ENCODE results near the gene LCN15.
A peak's percentile ranks its signal among the peaks of the same experiment; 100 is the strongest.
"Not testable (repeated sequence)": the region's sequence is repeated elsewhere in the genome, so short reads cannot be mapped to it uniquely, and the experiment has no call there.

LCN15 gene

DNA sequence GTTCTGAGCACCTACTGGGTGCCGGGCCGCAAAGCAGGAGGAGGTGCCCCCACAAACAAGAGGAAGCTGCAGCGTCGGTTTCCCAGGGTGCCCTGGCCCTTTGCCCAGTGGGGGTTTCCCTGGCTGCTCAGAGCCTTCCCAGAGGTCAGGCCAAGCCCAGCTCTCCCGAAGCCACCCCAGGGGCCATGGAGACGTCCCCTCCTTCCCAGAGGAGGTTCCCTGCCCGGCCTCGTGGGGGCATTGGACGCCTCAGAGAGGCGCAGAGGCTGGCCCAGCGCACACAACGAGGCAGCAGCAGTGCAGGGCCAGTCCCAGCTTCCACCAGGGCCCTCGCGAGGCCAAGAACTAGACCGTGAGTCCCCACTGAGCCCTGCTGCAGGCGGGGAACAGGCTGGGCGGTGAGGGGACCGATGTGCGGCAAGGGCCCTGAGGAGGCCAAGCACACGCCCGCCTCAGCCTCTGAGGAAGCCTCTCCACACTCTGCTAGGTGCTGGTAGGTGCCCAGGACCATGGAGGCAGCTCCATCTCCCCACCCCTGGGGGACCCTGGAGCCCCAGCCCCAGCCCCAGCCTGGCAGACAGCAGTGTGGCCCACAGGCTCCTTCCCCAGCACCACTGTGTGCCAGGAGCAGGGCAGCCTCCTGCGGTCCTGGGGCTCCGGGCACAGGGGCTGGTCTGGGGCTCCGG is 45.0 kb downstream of the LCN15 start:
- peak in 1 of 2 donors; percentile 41 for DNase-seq

DNA sequence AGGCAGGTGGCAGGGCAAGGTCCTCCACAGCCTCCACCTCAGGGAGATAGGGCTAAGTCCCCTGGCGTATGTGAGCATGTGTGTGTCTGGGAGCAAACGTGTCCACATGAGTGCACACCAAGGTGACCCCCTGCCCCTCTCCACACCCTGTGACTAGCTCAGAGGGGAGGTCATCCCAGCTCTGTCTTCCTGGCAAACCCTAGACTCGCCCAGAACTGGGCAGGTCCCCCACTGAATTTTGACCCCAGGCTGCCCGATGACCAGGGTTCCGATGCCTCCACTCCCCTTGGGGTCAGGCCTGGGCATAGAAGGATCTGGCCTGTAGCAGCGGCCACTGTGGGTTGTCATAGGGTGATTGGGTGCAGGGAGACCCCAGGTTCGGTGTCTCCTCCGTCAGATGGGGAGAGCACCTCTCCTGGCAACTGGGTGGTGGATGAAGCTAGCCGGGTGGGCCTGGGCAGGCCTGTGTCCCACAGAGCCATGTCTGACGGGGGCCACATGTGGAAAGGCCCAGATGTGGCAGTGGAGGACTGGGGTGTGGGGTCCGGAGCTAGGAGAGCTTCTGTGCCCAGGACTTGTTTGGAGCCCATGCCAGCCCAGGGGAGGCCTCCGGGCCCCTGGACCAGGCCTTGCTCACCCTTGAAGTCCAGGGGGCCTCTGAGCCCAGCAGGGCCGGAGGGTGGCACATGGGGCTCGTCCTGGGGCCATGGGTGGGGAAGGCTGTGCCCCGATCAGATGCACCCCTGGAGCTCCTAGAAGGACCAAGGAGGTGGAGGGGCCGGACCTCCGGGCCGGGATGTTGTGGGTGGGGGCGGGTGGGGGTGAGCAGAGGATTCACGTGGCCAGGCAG is 45.7 kb downstream of the LCN15 start:
- no peak for DNase-seq

DNA sequence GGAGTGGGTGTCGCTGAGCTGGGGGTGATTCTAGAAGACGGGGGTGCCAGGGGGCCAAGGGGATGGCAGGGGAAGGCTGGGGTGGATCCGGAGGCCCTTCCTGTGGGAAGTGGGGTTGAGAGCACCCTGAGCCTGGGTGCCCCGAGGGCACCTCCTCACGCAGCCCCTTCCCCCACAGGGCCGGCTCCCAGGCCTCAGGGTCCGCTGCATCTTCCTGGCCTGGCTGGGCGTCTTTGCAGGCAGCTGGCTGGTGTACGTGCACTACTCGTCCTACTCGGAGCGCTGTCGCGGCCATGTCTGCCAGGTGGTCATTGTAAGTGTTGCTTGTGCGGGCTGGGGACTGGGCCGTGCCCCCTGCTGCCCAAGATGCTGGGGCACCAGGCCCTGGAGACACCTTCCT is 46.9 kb downstream of the LCN15 start:
- no peak for DNase-seq

DNA sequence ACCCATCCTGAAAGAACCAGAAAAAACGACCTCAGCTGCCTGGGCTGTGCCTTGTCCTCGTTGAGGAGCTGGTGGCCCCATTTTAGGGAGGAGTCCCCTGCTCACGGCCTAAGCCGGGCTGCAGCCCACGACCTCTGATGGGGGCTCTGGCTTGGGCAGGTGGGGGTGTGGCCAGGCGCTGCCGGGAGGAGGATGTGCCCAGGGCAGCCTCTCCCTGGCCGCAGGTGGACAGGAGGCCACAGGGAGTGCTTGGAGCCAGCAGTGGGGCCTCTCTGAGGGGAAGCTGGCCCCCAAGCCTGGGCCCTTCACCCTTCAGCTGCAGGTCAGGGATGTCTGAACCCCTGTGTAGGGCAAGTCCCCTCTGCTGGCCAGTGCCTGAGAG is 49.4 kb downstream of the LCN15 start:
- no peak for DNase-seq

- peak in 1 of 2 donors; percentile 83 for DNase-seq
These were observed 50.0 kb downstream of the LCN15 start for GRCh38 chr9:136714096-136714892.

DNA sequence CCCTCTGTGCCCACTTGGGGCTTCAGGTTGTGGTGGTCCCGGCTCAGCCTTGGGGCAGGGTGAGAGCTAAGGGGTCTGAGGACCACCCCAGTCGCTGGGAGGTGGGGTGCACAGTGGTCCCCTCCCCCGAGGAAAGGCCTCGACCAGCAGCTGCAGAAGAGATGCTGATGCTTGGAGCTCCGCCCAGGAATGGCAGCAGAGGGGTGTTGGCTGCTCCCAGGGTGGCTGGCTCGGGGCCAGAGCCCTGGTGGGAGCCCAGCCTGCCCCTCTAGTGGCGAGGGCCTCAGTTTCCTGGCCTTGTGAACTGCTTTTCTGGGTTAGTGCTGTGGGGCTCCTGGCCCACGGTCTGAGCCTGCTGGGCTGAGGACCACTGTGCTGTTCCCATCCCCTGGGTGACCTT is 50.8 kb downstream of the LCN15 start:
- DNase-seq = no peak

- DNase-seq = no peak
These were observed 51.4 kb downstream of the LCN15 start for GRCh38 chr9:136712690-136713544.

GRCh38 chr9:136711751-136712689 is 52.3 kb downstream of the LCN15 start, which contains the start of gene DIPK1B:
Gene DIPK1B (plus strand): TSS chr9:136712572. CDS start chr9:136712666, 94 bp downstream.
- DNase-seq = peak in 1 of 2 donors; percentile 22

GRCh38 chr9:136711219-136711648 is 53.1 kb downstream of the LCN15 start:
- not testable (repeated sequence) for DNase-seq

- no peak for DNase-seq
These were observed 53.8 kb downstream of the LCN15 start for GRCh38 chr9:136710543-136710942.

All from bone marrow (tissue), 2 donors.